SK-N-SH treated with all-trans-retinoic acid at 6 μM for 48 hours (cell line): Measurements from ENCODE around the gene APIP.

ENCODE experiments used
- ATAC-seq: fragments of 200-7000 bp; cut with Tn5 transposase; 3 replicates; pipeline ENCODE4 v1.9.1; 2020; ENCODE audit warnings: mild to moderate bottlenecking, moderate library complexity
- ARNTL ChIP-seq: fragments of 450-650 bp; formaldehyde crosslinking; IDR thresholded peaks from 2 replicates; pipeline ENCODE4 v1.5.0; 2020; ENCODE audit warnings: low read depth, mild to moderate bottlenecking, moderate library complexity, borderline replicate concordance
- BACH2 ChIP-seq: fragments of 250-450 bp; sonication (Bioruptor Pico); IDR thresholded peaks from 2 replicates; pipeline ENCODE4 v1.9.0; 2021; ENCODE audit warnings: mild to moderate bottlenecking, borderline replicate concordance
- CSDC2 ChIP-seq: fragments of 250-450 bp; sonication (Bioruptor Pico); IDR thresholded peaks from 2 replicates; pipeline ENCODE4 v1.5.0; 2020; ENCODE audit warnings: mild to moderate bottlenecking, moderate library complexity
- CSRNP3 ChIP-seq: fragments of 250-450 bp; sonication (Bioruptor Pico); IDR thresholded peaks from 2 replicates; pipeline ENCODE4 v1.5.1; 2021; ENCODE audit warnings: mild to moderate bottlenecking, moderate library complexity
- ESRRG ChIP-seq: fragments of 250-450 bp; sonication (Bioruptor Pico); IDR thresholded peaks from 2 replicates; pipeline ENCODE4 v1.6.1; 2021; ENCODE audit warnings: mild to moderate bottlenecking
- GLIS3 ChIP-seq: fragments of 250-450 bp; sonication (Bioruptor Pico); IDR thresholded peaks from 2 replicates; pipeline ENCODE4 v1.5.0; 2020; ENCODE audit warnings: mild to moderate bottlenecking, moderate library complexity
- ISL1 ChIP-seq: fragments of 250-450 bp; sonication (Bioruptor Pico); IDR thresholded peaks from 2 replicates; pipeline ENCODE4 v2.1.2; 2022; ENCODE audit warnings: mild to moderate bottlenecking, moderate library complexity
- OSR1 ChIP-seq: fragments of 250-450 bp; sonication (Bioruptor Pico); IDR thresholded peaks from 2 replicates; pipeline ENCODE4 v1.8.0; 2022; ENCODE audit warnings: moderate library complexity, mild to moderate bottlenecking, inconsistent platforms
- PATZ1 ChIP-seq: fragments of 250-450 bp; sonication (Bioruptor Pico); IDR thresholded peaks from 2 replicates; pipeline ENCODE4 v1.8.0; 2020; ENCODE audit warnings: mild to moderate bottlenecking, moderate library complexity, borderline replicate concordance
- POU6F1 ChIP-seq: fragments of 250-450 bp; sonication (Bioruptor Pico); IDR thresholded peaks from 2 replicates; pipeline ENCODE4 v1.8.0; 2021; ENCODE audit warnings: low read depth, mild to moderate bottlenecking, moderate library complexity, borderline replicate concordance
- PPARA ChIP-seq: fragments of 250-450 bp; sonication (Bioruptor Pico); IDR thresholded peaks from 2 replicates; pipeline ENCODE4 v1.5.0; 2020; ENCODE audit warnings: mild to moderate bottlenecking, borderline replicate concordance
- RARB ChIP-seq: fragments of 250-450 bp; sonication (Bioruptor Pico); IDR thresholded peaks from 2 replicates; pipeline ENCODE4 v1.8.0; 2021; ENCODE audit warnings: mild to moderate bottlenecking, moderate library complexity
- SNAI2 ChIP-seq: fragments of 250-450 bp; sonication (Bioruptor Pico); IDR thresholded peaks from 2 replicates; pipeline ENCODE4 v1.5.0; 2020; ENCODE audit warnings: mild to moderate bottlenecking, moderate library complexity
- TCF4 ChIP-seq: fragments of 250-450 bp; sonication (Bioruptor Pico); IDR thresholded peaks from 2 replicates; pipeline ENCODE4 v1.8.0; 2021; ENCODE audit warnings: mild to moderate bottlenecking, moderate library complexity, borderline replicate concordance
- TOX ChIP-seq: fragments of 250-450 bp; sonication (Bioruptor Pico); IDR thresholded peaks from 2 replicates; pipeline ENCODE4 v1.8.0; 2021; ENCODE audit warnings: mild to moderate bottlenecking, moderate library complexity, borderline replicate concordance
- TSHZ2 ChIP-seq: fragments of 250-450 bp; sonication (Bioruptor Pico); IDR thresholded peaks from 2 replicates; pipeline ENCODE4 v1.5.0; 2020; ENCODE audit warnings: mild to moderate bottlenecking, moderate library complexity
- ZC3H10 ChIP-seq: fragments of 250-450 bp; sonication (Bioruptor Pico); IDR thresholded peaks from 2 replicates; pipeline ENCODE4 v1.5.1; 2021; ENCODE audit warnings: mild to moderate bottlenecking, moderate library complexity
- ZFP3 ChIP-seq: fragments of 250-450 bp; sonication (Bioruptor Pico); IDR thresholded peaks from 2 replicates; pipeline ENCODE4 v1.5.0; 2020; ENCODE audit warnings: mild to moderate bottlenecking, moderate library complexity
- ZFP30 ChIP-seq: fragments of 450-650 bp; formaldehyde crosslinking; IDR thresholded peaks from 2 replicates; pipeline ENCODE4 v1.5.0; 2022; ENCODE audit warnings: mild to moderate bottlenecking, moderate library complexity
- ZNF565 ChIP-seq: fragments of 450-650 bp; formaldehyde crosslinking; conservative IDR thresholded peaks from 2 replicates; pipeline ENCODE4 v1.5.0; 2020; ENCODE audit warnings: low read depth, mild to moderate bottlenecking, moderate library complexity
- ZNF70 ChIP-seq: fragments of 450-650 bp; formaldehyde crosslinking; IDR thresholded peaks from 2 replicates; pipeline ENCODE4 v1.5.0; 2020; ENCODE audit warnings: mild to moderate bottlenecking, moderate library complexity
- ZNF8 ChIP-seq: fragments of 450-650 bp; formaldehyde crosslinking; IDR thresholded peaks from 2 replicates; pipeline ENCODE4 v1.5.0; 2020; ENCODE audit warnings: mild to moderate bottlenecking, moderate library complexity

APIP gene

GRCh38 chr11:34874202-34874601 lies 42.0 kb downstream of the APIP start:
- no peak for TF ChIP-seq BACH2 (CRISPR knock-in tag)
- no peak for TF ChIP-seq ZFP30 (CRISPR knock-in tag)
- no peak for TF ChIP-seq GLIS3 (CRISPR knock-in tag)
- TF ChIP-seq TOX (CRISPR knock-in tag): no peak
- no peak for TF ChIP-seq RARB (CRISPR knock-in tag)
- no peak for TF ChIP-seq ZFP3 (CRISPR knock-in tag)
- no peak for TF ChIP-seq CSRNP3 (CRISPR knock-in tag)
- no peak for TF ChIP-seq ZNF70
- TF ChIP-seq CSDC2: no peak
- TF ChIP-seq POU6F1 (CRISPR knock-in tag): no peak
- TF ChIP-seq TSHZ2 (CRISPR knock-in tag): no peak
- TF ChIP-seq PATZ1: no peak
- no peak for TF ChIP-seq ZC3H10 (CRISPR knock-in tag)
- TF ChIP-seq ZNF8 (CRISPR knock-in tag): no peak
- no peak for TF ChIP-seq ESRRG (CRISPR knock-in tag)
- TF ChIP-seq TCF4 (CRISPR knock-in tag): no peak
- no peak for TF ChIP-seq OSR1 (CRISPR knock-in tag)
- no peak for TF ChIP-seq PPARA (CRISPR knock-in tag)
- no peak for TF ChIP-seq ZNF565 (CRISPR knock-in tag)
- TF ChIP-seq, all 23 proteins: peak for 0
- no peak for ATAC-seq

- no peak for ATAC-seq
- TF ChIP-seq CSDC2 (no peak), ISL1 (CRISPR knock-in tag) (no peak), ZNF70 (no peak), ZNF565 (CRISPR knock-in tag) (no peak), RARB (CRISPR knock-in tag) (no peak), CSRNP3 (CRISPR knock-in tag) (no peak), ARNTL (CRISPR knock-in tag) (no peak), TOX (CRISPR knock-in tag) (no peak), ZFP30 (CRISPR knock-in tag) (no peak), TSHZ2 (CRISPR knock-in tag) (no peak), GLIS3 (CRISPR knock-in tag) (no peak), PATZ1 (no peak), ZNF8 (CRISPR knock-in tag) (no peak), SNAI2 (CRISPR knock-in tag) (no peak), POU6F1 (CRISPR knock-in tag) (no peak)
These were observed 45.5 kb downstream of the APIP start for GRCh38 chr11:34870548-34871196.
